T47D (cell line): ENCODE measurements around the gene PROSER3.
"Not testable (repeated sequence)": the region's sequence is repeated elsewhere in the genome, so short reads cannot be mapped to it uniquely, and the experiment has no call there.

Source experiments
- DNase-seq, 2 experiments: peaks; one replicate each; pipeline versions ENCODE4 v3.0.0 to v3.0.0-alpha.2; 2011 to 2012; ENCODE audit warnings: low read depth in 1 of 2, low spot score in 1 of 2
- JUND ChIP-seq: IDR thresholded peaks from 2 replicates; pipeline ENCODE4 v1.6.1; 2012; ENCODE audit warnings: low read depth
- in situ Hi-C: cut with HindIII; loops from 2 replicates; pipeline ENCODE4 v1.10.0; 2016; ENCODE audit warnings: low sequenced_read_pairs, low pct_unique_long_range_greater_than_20kb

The PROSER3 gene

GRCh38 chr19:35716801-35717664 lies 40.9 kb upstream of the PROSER3 start:
- DNase-seq = peak; percentile 84 to 95
- TF ChIP-seq JUND = no peak
- in situ Hi-C loops = no loop called here

- no peak for TF ChIP-seq JUND
- DNase-seq = peak; percentile 84 to 94
- in situ Hi-C loops = no loop called here
These were observed 40.2 kb upstream of the PROSER3 start, which contains the start of gene KMT2B for GRCh38 chr19:35717665-35718344. TSS of gene KMT2B (plus strand) at chr19:35718003. CDS start at chr19:35718019, 16 bp downstream.

- TF ChIP-seq JUND = no peak
- in situ Hi-C loops = no loop called here
- DNase-seq = peak in 1 of 2 experiments; percentile 49
These were observed 39.5 kb upstream of the PROSER3 start for GRCh38 chr19:35718345-35719041.

- no peak for DNase-seq
- TF ChIP-seq JUND = no peak
- in situ Hi-C loops = no loop called here
These were observed 38.4 kb upstream of the PROSER3 start for GRCh38 chr19:35719402-35720162.

- no peak for TF ChIP-seq JUND
- DNase-seq = no peak
- in situ Hi-C loops = no loop called here
These were observed 37.8 kb upstream of the PROSER3 start for GRCh38 chr19:35720163-35720524.

GRCh38 chr19:35720648-35721047 lies 37.3 kb upstream of the PROSER3 start:
- in situ Hi-C loops = no loop called here
- TF ChIP-seq JUND = no peak
- no peak for DNase-seq

GRCh38 chr19:35721374-35721773 lies 36.6 kb upstream of the PROSER3 start:
- in situ Hi-C loops = no loop called here
- DNase-seq = no peak
- TF ChIP-seq JUND = no peak

GRCh38 chr19:35722461-35722860 lies 35.5 kb upstream of the PROSER3 start:
- DNase-seq = no peak
- in situ Hi-C loops = no loop called here
- no peak for TF ChIP-seq JUND

GRCh38 chr19:35722897-35723296 lies 35.1 kb upstream of the PROSER3 start:
- TF ChIP-seq JUND = no peak
- DNase-seq = no peak
- in situ Hi-C loops = no loop called here

- in situ Hi-C loops = no loop called here
- no peak for DNase-seq
These were observed 34.3 kb upstream of the PROSER3 start for GRCh38 chr19:35723671-35724070.

GRCh38 chr19:35724132-35724531 lies 33.8 kb upstream of the PROSER3 start:
- DNase-seq, in situ Hi-C loops: not testable (repeated sequence)

More at GRCh38 chr19:35723671-35724070, 34.3 kb upstream of the PROSER3 start:
- TF ChIP-seq JUND = no peak

GRCh38 chr19:35724560-35724959 lies 33.4 kb upstream of the PROSER3 start:
- in situ Hi-C loops = no loop called here
- DNase-seq = no peak
- TF ChIP-seq JUND = no peak
